GM19328 (cell line): ENCODE data around the gene ACHE.
"Not testable (repeated sequence)": the region's sequence is repeated elsewhere in the genome, so short reads cannot be mapped to it uniquely, and the experiment has no call there.

Source experiments
- ATAC-seq: cut with Tn5 transposase; IDR thresholded peaks from one replicate; pipeline ENCODE4 v1.9.1; 2021; ENCODE audit warnings: mild to moderate bottlenecking, moderate library complexity; ENCODE audit not compliant: unreplicated experiment

ACHE gene

GRCh38 chr7:100895701-100895955 lies at the start of gene ACHE:
TSS of gene ACHE (minus strand) at chr7:100895888. CDS start at chr7:100894232, 1,656 bp downstream.
- no peak for ATAC-seq

GRCh38 chr7:100944138-100944537 lies 48.5 kb upstream of the ACHE start:
- ATAC-seq, result no peak

GRCh38 chr7:100943693-100944092 lies 48.0 kb upstream of the ACHE start:
- ATAC-seq, result no peak

- ATAC-seq, result no peak
Observed at GRCh38 chr7:100942045-100942774, 46.5 kb upstream of the ACHE start.

DNA sequence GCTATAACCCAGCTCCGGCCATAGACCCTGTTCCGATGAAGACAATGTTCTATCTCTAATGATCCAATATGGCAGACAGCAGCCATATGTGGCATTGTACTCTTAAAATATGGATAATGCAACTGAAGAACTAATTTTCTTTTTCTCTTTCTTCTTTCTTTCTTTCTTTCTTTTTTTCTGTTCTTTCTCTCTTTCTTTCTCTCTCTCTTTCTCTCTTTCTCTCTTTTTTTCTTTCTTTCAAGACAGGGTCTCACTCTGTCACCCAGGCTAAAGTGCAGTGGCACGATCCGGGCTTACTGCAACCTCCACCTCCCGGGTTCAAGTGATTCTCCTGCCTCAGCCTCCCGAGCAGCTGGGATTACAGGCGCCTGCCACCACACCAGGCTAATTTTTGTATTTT lies 40.5 kb upstream of the ACHE start:
- not testable (repeated sequence) for ATAC-seq

DNA sequence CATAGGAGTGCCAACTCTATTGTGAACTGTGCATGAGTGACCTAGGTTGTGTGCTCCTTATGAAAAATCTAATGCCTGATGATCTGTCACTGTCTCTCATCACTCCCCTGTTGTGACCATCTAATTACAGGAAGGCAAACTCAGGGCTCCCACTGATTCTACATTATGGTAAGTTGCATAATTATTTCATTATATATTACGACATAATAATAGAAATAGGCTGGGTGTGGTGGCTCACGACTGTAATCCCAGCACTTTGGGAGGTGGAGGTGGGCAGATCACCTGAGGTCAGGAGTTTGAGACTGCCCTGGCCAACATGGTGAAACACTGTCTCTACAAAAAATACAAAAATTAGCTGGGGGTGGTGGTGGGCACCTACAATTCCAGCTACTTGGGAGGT lies 39.7 kb upstream of the ACHE start:
- not testable (repeated sequence) for ATAC-seq

- ATAC-seq, result no peak
Observed at GRCh38 chr7:100933734-100934133, 38.0 kb upstream of the ACHE start.

GRCh38 chr7:100929808-100930174 lies 34.1 kb upstream of the ACHE start:
- ATAC-seq, result no peak

DNA sequence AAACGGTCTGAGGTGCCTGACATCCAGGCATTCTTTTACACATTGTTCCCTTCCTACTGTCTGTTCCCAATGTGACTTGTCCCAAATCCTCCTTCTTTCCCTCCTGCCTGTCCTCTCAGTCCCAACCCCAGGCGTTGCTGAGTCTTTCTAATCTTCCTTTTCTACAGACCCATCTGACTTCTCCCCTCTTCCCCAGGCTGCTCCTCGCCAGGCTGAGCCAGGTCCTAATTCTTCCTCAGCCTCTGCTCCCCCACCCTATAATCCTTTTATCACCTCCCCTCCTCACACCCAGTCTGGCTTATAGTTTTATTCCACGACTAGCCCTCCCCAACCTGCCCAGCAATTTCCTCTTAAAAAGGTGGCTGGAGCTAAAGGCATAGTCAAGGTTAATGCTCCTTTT lies 27.9 kb upstream of the ACHE start:
- not testable (repeated sequence) for ATAC-seq

GRCh38 chr7:100921039-100921438 lies 25.4 kb upstream of the ACHE start:
- ATAC-seq, result no peak

DNA sequence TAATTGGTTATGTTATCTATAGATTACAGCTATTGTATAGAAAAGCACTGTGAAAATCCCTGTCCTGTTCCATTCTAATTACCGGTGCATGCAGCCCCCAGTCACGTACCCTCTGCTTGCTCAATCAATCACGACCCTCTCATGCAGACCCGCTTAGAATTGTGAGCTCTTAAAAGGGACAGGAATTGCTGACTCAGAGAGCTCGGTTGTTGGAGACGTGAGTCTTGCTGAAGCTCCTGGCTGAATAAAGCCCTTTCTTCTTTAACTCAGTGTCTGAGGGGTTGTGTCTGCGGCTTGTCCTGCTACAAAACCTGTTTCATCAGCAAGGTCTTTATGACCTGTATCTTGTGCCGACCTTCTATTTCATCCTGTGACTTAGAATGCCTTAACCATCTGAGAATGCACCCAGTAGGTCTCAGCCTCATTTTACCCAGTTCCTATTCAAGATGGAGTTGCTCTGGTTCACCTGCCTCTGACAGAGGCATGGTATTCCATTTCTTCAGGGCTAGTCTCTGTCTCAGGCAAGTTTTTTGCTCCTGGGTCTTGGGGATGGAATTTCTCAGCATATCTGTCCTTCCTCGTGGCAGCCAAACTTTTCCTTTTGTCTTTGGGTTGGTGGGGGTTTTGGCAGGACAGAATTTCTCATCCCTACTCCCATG lies 24.2 kb upstream of the ACHE start:
- not testable (repeated sequence) for ATAC-seq

DNA sequence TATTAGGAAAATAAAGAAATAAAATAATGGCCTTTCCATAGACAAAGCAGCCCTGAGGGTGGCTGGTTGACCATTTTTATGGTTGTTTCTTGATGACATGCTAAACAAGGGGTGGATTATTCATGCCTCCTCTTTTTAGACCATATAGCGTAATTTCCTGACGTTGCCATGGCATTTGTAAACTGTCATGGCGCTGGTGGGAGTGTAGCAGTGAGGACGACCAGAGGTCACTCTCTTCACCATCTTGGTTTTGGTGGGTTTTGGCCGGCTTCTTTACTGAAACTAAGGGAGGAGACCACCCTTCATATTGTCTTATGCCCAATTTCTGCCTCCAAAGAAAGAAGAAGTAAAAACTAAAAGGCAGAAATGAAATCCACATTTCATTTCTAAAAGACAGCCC lies 23.6 kb upstream of the ACHE start:
- not testable (repeated sequence) for ATAC-seq

DNA sequence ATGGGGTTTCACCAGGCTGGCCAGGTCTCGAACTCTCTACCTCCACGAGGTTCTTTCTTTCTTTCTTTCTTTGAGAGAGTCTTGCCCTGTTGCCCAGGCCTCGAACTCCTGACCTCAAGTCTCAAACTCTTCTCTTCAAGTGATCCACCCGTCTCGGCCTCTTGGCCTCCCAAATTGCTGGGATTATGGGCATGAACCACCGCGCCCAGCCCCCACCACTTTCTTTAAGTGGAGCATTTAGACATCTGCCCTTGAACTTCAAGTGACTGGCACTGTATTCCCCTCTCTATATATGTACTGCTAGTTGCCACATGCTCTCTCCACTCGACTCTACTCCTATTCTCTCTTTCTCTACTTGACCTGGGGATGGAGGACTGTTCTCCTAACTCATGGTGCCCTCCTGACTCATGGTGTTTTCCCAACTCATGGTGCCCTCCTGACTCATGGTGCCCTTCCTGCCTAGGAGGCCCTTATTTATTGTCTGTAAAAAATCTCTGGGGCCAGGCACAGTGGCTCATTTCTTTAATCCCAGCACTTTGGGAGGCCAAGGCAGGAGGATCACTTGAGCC lies 19.3 kb upstream of the ACHE start:
- no peak for ATAC-seq

DNA sequence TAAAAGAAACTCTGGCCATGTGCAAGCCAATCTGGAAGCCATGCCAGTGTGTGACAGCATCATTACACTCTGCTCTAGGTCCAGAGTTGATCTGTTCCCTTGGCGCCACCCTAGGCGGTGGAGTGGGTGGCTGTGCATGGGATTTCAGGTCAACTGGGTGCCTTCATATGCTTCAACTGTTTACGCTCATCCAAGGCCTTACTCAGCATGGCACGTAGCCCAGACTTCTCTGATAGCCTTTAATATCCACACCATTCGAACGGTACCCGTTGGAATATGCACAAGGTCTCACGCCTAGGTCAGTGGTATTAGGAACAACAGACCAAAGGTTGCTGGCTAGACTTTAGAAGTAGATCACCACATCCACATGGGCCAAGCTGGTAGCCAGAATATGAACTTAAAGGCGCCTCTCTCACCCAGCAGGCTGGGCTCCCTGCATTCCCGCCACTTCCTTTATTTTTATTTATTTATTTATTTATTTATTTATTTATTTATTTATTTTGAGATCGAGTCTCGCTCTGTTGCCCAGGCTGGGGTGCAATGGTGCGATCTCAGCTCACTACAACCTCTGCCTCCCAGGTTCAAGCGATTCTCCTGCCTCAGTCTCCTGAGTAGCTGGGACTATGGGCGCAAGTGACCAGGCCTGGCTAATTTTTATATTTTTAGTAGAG lies 18.7 kb upstream of the ACHE start:
- no peak for ATAC-seq

GRCh38 chr7:100911484-100911883 lies 15.8 kb upstream of the ACHE start:
- ATAC-seq, result no peak

DNA sequence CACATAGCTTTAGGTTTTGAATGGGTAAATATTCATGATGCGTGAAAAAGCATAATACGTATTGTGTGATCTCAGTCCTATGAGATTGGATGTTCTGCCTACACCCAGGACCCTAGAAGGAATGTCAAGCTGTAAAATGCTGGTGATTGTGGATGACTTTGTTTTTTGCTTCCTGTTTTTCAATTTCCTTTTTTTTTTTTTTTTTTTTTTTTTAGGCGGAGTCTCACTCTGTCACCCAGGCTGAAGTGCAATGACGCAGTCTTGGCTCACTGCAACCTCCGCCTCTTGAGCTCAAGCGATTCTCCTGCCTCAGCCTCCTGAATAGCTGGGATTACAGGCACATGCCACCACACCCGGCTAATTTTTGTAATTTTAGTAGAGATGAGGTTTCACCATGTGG lies 14.8 kb upstream of the ACHE start:
- ATAC-seq, result not testable (repeated sequence)

GRCh38 chr7:100908512-100908911 lies 12.8 kb upstream of the ACHE start:
- no peak for ATAC-seq

GRCh38 chr7:100902638-100903037 lies 7.0 kb upstream of the ACHE start:
- ATAC-seq, result no peak

- ATAC-seq, result no peak
Observed at GRCh38 chr7:100901921-100902332, 6.2 kb upstream of the ACHE start.

GRCh38 chr7:100900978-100901377 lies 5.3 kb upstream of the ACHE start:
- ATAC-seq, result no peak

DNA sequence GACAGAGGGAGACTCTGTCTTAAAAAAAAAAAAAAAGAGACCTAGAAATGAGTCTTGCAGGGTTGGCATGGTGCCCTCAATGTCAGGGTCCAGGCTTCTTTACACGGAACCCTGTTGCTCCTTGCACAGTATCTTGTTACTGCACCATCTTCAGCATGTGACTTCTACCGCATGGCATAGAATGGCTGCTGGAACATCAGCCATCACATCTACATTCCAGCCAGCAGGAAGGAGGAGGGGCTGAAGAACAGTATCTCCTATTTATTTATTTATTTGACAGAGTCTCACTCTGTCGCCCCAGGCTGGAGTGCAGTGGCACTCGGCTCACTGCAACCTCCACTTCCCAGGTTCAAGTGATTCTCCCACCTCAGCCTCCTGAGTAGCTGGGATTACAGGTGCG lies 3.7 kb upstream of the ACHE start:
- no peak for ATAC-seq
